ENCODE measurements around the gene WDR43.

The WDR43 gene

GRCh38 chr2:28909655-28910353 is 15.3 kb downstream of the WDR43 start:
- DNase-seq = no peak

DNA sequence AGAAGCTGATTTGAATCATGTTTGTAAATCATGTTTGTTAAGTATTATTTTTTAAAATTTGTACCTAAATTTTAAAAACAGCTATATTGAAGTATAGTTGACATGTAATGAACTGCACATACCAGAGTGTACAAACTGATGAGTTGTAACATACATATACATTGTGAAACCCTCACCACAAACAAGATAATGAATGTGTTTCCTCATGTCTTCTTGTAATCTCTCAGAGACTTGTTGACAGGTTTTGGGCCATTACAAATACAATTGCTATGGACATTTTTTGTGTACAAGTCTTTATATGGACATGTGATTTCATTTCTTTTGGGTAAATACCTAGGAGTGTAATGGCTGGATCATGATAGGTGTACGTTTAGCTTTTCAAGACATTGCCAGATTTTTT is 21.5 kb downstream of the WDR43 start:
- no peak for DNase-seq

- DNase-seq = no peak
These were observed 32.4 kb downstream of the WDR43 start for GRCh38 chr2:28926847-28927246.

DNA sequence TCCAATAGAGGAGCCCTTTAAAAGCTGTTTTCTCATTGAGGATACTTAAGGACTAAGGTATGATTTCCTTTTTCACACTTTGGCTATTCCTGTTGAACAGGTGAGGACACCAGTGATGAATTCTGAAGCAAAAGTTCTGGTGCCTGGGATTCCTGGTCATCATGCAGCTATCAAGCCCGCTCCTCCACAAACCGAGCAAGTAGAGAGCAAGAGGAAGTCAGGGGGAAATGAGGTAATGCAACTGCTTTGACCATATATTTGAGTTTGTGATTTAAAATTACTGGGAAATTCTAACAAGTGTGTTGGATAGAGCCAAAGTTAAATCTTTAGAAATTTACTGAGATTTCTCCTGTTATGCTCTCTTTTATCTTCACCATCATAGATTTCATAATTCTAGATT is 33.0 kb downstream of the WDR43 start:
- no peak for DNase-seq

- no peak for DNase-seq
These were observed 33.4 kb downstream of the WDR43 start for GRCh38 chr2:28927878-28928277.

DNA sequence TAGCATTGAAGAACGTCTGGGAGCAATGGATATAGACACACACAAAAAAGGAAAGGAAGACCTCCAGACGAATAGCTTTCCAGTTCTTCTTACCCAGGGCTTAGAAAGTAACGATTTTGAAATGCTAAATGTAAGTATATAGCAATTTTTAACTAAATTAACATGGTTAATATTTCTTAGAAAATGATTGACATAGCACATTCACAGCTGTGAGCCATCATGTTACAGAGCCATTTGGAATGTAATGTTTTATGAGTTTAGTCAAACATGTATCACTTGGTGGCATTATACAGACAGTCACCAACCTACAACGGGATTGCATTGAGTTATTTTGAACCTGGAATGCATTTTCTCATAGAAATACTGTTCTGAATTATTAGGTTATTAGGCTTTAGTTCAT is 35.1 kb downstream of the WDR43 start:
- no peak for DNase-seq

- DNase-seq = no peak
These were observed 35.7 kb downstream of the WDR43 start for GRCh38 chr2:28930205-28930604.

DNA sequence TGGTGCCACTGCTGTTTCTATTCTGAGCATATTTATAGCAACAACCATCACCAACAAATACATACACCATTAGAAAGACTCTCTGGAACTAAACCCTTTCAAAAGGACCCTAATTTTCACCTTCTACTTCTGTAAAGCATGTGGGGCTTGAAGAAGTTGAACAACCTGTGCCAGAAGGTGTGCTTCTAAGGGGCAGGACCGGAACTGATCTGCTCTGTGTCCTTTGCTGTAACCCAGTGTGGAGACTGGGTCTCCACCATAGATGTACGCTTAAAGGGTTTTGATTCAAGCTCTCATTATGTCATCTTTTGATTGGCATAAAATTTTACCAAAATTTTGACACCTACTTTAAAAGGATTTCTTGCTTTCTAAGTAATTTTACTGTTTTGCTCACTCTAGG is 40.3 kb downstream of the WDR43 start:
- DNase-seq = no peak

DNA sequence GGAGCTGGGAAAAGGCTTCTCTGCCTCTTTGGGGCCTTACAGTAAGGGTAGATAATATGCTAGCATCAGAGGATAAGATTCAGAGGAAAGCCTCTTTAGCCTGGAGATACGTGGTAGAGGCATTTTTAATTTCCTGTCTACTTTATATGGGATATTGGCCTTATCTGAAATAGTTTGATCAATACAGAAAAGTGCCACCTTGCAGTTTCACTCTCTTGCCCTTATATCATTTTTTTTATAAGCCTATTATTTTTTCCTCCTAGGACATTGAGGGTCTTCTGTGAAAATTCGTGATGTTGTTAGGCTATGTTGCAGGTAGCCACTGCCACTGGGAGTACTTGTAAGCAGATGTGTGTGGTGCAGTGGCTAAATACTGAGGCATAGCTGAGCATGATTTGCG is 46.5 kb downstream of the WDR43 start:
- no peak for DNase-seq

DNA sequence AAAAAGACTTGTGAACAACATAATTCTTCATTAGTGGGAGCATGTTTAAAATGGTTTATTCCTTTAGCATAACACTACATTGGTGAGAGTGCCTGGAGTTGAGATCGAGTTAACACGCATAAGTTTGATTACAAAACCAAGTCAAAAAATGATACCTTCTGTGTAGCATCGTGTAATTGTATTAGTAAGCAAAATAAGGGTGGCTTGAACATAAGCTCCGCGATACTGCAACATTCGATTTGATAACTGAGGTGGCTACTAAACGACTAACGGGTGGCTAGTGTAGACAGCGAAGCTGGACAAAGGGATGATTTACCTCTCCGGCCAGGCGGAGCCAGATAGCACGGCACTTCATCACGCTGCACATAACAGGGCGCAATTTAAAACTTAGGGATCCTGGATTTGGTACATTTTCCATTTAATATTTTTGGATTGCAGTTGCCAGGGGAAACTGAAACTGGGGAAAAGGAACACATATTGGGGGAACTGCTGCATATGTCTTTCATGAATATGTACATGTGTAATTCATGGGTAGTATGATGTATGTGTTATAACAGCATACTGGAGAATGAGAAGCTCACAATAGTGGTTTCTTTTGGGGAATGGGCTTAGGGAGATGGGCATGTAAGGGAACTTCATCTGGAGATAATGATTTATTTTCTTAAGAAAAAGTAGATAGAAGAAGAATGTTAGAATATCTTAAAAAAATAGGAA is 50.2 kb downstream of the WDR43 start:
- no peak for DNase-seq

DNA sequence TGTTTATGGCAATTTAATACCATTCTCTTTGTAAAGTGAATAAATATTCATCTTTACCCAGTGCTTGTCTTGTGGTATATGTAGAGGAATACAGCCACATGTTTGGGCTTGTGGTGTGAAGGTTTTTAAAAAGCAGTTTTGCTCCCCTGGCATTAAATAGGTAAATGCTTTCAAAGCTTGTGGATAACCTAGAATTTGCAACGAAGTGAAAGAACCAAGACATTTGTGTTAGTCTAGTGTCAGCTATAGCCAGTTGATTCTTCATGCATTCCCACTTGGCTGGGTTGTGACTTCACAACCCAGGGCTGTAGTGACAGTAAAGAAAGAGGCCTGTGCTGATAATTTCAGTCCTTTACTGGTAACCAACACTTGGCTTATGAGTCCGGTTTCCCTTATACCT is 53.7 kb downstream of the WDR43 start:
- DNase-seq = no peak

- DNase-seq = no peak
These were observed 54.7 kb downstream of the WDR43 start for GRCh38 chr2:28949190-28949589.

DNA sequence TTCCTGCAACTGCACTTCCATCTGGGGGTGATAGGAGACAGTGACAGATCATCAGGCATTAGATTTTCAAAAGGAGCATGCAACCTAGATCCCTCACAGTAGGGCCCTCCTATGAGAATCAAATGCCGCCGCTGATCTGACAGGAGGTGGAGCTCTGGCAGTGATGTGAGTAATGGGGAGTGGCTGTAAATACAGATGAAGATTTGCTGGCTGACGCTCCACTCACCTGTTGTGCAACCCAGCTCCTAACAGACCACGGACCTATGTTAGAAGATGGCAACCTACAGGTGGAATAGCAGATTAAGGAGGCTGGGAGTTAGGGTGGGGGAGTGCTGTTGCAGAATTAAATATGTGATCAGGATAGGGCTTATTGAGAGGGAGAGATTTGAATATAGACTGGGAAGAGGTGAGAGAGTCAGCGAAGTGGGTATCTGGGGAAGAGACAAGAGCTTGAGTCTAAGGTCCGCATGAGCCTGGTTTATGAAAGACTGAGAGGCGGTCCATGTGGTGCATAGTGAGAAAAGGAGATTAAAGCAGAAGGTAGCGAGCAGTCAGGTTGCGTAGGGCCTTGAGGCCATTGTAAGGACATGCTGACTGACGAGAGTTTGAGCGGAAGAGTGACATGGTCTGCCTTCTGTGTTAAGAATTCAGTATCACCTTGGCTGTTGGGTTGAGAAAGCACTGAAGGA is 55.3 kb downstream of the WDR43 start:
- DNase-seq = no peak

DNA sequence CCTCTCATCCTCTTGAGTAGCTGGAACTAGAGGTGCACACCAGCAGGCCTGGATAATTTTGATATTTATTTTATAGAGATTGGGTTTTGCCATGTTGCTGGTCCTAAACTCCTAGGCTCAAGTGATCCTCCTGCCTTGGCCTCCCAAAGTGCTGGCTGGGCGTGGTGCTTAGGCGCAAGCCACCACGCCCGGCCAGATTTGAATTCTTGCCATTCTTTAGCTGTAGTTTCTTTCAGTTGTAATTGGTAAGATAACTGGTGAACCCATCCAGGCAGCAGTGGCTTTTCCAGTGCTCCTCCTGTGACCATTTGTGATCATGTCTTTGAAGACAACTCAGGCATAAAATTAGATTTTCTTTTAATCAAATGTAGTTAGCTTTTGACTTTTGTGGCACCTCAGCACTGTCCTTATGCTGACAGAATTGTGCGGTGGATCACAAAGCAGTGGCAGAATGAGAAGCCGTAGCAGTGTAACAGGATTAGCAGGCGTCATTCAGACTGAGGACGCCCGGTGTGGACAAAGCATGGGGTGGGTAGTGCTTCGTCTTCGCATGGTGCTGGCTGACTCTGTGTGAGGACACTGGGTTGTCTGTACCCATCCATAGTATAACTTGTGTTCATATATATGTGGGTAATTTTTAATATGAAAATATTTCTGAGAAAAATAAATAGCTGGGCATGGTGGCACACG is 56.6 kb downstream of the WDR43 start:
- DNase-seq = no peak

- DNase-seq = no peak
These were observed 57.7 kb downstream of the WDR43 start for GRCh38 chr2:28951910-28952835.

DNA sequence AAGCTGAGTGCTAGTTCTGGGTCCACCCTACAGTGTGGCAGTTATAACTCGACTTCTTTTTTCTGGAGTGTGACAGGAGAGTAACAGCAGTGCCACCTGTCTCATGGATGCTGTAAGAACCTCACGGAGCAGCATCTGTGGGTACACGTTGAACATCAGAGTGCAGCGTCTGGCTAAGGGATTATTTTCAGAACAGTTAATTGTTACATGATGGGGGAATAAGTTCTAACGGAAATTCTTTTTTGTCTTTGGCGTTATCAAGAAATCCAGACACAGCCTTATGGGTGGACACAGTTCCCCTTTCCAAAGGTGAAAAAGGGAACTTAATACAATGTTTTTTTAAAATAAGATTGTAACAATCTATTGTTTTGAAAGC is 58.4 kb downstream of the WDR43 start:
- peak; percentile 61 for DNase-seq

- DNase-seq = no peak
These were observed 61.0 kb downstream of the WDR43 start for GRCh38 chr2:28955467-28955866.

DNA sequence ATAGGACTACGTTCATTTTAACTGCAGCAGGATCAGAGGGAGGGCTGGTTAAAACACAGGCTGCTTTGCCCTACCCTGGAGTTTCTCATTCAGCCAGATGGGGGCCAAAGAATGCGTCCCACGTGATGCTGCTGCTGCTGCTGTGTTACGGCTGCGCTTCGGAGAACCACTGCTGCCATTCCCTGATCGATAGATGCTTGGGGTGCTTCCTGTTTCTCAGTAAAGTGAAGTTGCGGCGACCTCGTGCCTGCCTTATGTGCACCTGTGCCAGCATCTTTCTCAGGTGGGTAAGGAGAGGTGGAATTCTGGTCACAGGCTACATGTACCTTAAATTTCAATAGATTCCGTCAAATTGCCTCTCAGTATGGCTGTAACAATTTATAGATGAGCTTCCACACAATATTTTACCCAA is 62.0 kb downstream of the WDR43 start:
- no peak for DNase-seq

GRCh38 chr2:28956890-28957289 is 62.4 kb downstream of the WDR43 start:
- no peak for DNase-seq

GRCh38 chr2:28958689-28959088 is 64.2 kb downstream of the WDR43 start:
- DNase-seq = peak; percentile 64

- DNase-seq = no peak
These were observed 65.9 kb downstream of the WDR43 start for GRCh38 chr2:28960401-28960800.

DNA sequence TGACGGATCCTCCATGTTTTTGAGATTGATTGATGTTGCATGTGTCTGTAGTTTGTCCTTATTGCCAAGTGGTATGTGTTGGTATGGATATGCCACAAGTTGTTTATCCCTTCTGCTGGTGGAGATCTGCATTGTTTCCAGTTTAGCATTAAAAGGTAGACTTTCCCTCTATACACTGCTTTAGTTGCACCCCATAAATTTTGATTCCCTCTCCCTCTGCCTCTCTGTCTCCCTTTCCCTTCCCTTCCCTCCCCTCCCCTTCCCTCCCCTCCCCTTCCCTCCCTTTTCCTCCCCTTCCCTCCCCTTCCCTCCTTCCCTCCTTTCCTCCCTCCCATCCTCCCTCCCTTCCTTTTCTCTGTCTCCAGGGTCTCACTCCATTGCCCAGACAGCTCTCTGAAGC is 68.0 kb downstream of the WDR43 start:
- DNase-seq = no peak

All from NCI-H524 treated with DMSO at 0.1 percent for 48 hours (cell line).